ENCODE data around the gene FPR3. TPM values are rescaled to one million over a fixed set of nuclear protein-coding genes. Genes with fewer than 3 reads are reported as not detected.

The FPR3 gene
- total and polyA plus RNA-seq, 9 of the 15 experiments (the other 6 are each of a cell fraction or from before 2014, with no cell fraction given): 0.08 to 0.51 (median 0.22) TPM; not detected in 1

DNA sequence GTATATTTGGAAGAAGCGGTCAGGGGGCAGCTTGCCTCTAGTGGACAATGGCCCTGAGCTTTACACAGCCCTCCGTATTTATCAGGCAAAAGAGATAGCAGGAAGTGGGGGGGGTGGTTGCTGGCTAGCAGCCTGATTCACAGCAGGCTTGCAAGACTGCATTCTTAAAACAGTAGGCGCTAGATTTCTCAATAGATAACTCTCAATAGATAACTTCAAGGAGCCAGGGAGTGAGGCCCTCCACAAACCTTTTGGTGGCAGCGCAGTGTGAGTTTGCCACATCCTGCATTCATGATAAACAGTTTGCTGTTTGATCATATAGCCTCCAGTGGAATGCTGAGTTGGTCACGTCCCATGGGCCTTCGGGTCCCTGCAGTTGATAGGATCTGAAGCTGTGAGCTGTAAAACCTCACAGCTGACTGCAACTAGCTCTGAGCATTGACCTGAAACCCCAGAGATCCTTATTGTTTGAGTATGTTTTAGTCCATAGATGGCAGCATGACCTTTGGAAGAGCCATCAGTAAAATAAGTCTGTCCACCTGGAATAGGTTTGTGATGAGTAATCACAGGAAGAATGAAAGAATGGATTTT, 12.2 kb downstream of the FPR3 start (continued):
- TF ChIP-seq MTA3 (IDR thresholded peaks at IDR 0.05; ENCODE audit: borderline replicate concordance): peak; percentile 74; the same call in 1 of the 2 replicates
- 0 out of 2 replicates have a peak, but pooled peaks have one; percentile 4 for TF ChIP-seq C11orf30 (IDR thresholded peaks at IDR 0.05; ENCODE audit: low read depth)
- TF ChIP-seq NUFIP1 (IDR thresholded peaks at IDR 0.05; ENCODE audit: partially characterized antibody): no peak
- no peak for TF ChIP-seq E2F5 (CRISPR knock-in tag; IDR thresholded peaks at IDR 0.05)
- TF ChIP-seq CREM (IDR thresholded peaks at IDR 0.05; ENCODE audit: low read depth): no peak
- no peak for TF ChIP-seq SRSF1 (IDR thresholded peaks at IDR 0.05; ENCODE audit: low read depth, low read length)
- peak; percentile 38 to 92; a peak in 2 of 4 replicates for TF ChIP-seq TEAD1 (CRISPR knock-in tag; IDR thresholded peaks at IDR 0.05)
- no peak for TF ChIP-seq POU5F1 (IDR thresholded peaks at IDR 0.05; ENCODE audit: borderline replicate concordance, low read depth, low read length, partially characterized antibody)
- TF ChIP-seq, protein P1, sequence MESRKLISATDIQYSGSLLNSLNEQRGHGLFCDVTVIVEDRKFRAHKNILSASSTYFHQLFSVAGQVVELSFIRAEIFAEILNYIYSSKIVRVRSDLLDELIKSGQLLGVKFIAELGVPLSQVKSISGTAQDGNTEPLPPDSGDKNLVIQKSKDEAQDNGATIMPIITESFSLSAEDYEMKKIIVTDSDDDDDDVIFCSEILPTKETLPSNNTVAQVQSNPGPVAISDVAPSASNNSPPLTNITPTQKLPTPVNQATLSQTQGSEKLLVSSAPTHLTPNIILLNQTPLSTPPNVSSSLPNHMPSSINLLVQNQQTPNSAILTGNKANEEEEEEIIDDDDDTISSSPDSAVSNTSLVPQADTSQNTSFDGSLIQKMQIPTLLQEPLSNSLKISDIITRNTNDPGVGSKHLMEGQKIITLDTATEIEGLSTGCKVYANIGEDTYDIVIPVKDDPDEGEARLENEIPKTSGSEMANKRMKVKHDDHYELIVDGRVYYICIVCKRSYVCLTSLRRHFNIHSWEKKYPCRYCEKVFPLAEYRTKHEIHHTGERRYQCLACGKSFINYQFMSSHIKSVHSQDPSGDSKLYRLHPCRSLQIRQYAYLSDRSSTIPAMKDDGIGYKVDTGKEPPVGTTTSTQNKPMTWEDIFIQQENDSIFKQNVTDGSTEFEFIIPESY (CRISPR knock-in tag; IDR thresholded peaks at IDR 0.05): no peak
- TF ChIP-seq BRF1 (IDR thresholded peaks at IDR 0.05; ENCODE audit: borderline replicate concordance, extremely low read depth, insufficient read length): no peak
- TF ChIP-seq KDM4B (IDR thresholded peaks at IDR 0.05; ENCODE audit: borderline replicate concordance in 2 of 2, low read depth in 1 of 2): no peak
- TF ChIP-seq TAF7 (tag; IDR thresholded peaks at IDR 0.05): no peak
- no peak for TF ChIP-seq U2AF2 (optimal IDR thresholded peaks at IDR 0.05; ENCODE audit: low read depth, low read length)
- TF ChIP-seq HDGF (IDR thresholded peaks at IDR 0.05): no peak
- no peak for TF ChIP-seq ZNF584 (CRISPR knock-in tag; IDR thresholded peaks at IDR 0.05; ENCODE audit: low read depth)
- no peak for TF ChIP-seq KLF13 (tag; IDR thresholded peaks at IDR 0.05; ENCODE audit: borderline replicate concordance, low read depth)
- TF ChIP-seq CLOCK (CRISPR knock-in tag; IDR thresholded peaks at IDR 0.05; ENCODE audit: borderline replicate concordance): no peak
- 0 out of 2 replicates have a peak, but pooled peaks have one; percentile 4 for TF ChIP-seq ZNF174 (CRISPR knock-in tag; IDR thresholded peaks at IDR 0.05)
- TF ChIP-seq HSF4 (CRISPR knock-in tag; IDR thresholded peaks at IDR 0.05; ENCODE audit: borderline replicate concordance): no peak
- TF ChIP-seq MCM2 (IDR thresholded peaks at IDR 0.05; ENCODE audit: low read depth): no peak
- TF ChIP-seq, protein P2, sequence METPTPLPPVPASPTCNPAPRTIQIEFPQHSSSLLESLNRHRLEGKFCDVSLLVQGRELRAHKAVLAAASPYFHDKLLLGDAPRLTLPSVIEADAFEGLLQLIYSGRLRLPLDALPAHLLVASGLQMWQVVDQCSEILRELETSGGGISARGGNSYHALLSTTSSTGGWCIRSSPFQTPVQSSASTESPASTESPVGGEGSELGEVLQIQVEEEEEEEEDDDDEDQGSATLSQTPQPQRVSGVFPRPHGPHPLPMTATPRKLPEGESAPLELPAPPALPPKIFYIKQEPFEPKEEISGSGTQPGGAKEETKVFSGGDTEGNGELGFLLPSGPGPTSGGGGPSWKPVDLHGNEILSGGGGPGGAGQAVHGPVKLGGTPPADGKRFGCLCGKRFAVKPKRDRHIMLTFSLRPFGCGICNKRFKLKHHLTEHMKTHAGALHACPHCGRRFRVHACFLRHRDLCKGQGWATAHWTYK (CRISPR knock-in tag; IDR thresholded peaks at IDR 0.05): no peak
- TF ChIP-seq POLR2AphosphoS5 (IDR thresholded peaks at IDR 0.05; ENCODE audit: control insufficient read depth, insufficient read depth, low read depth, low read length): no peak
